Neural progenitor cell (in vitro differentiated cells): ENCODE results near the gene MACROD2. TPM values are rescaled to one million over a fixed set of nuclear protein-coding genes. Genes with fewer than 3 reads are reported as not detected.
A peak's percentile ranks its signal among the peaks of the same experiment; 100 is the strongest.

Experiments
- DNase-seq: peaks from one replicate; pipeline ENCODE4 v3.0.0-alpha.2; 2016; ENCODE audit warnings: low spot score
- H2AFZ ChIP-seq: fragments of 200-600 bp; sonication (generic); replicated peaks from 2 replicates; pipeline ENCODE4 v1.6.1; 2016; ENCODE audit warnings: antibody characterized with exemption
- H3F3A ChIP-seq: fragments of 200-600 bp; sonication (generic); 2 replicates; pipeline ENCODE4 v1.6.1; 2016; ENCODE audit warnings: antibody characterized with exemption, low read depth
- H3K27ac ChIP-seq: fragments of 200-600 bp; sonication (generic); 2 replicates; pipeline ENCODE4 v1.5.1; 2016; ENCODE audit warnings: mild to moderate bottlenecking
- H3K27me3 ChIP-seq: fragments of 200-600 bp; sonication (generic); 2 replicates; pipeline ENCODE4 v1.6.1; 2016; ENCODE audit warnings: mild to moderate bottlenecking, moderate library complexity
- H3K36me3 ChIP-seq: fragments of 200-600 bp; sonication (generic); 2 replicates; pipeline ENCODE4 v1.5.1; 2016
- H3K4me1 ChIP-seq: fragments of 200-600 bp; sonication (generic); 2 replicates; pipeline ENCODE4 v1.6.1; 2016; ENCODE audit warnings: mixed run types
- H3K4me2 ChIP-seq: fragments of 200-600 bp; sonication (generic); 2 replicates; pipeline ENCODE4 v1.6.1; 2016
- H3K4me3 ChIP-seq: fragments of 200-600 bp; sonication (generic); 2 replicates; pipeline ENCODE4 v1.5.1; 2016
- H3K79me2 ChIP-seq: fragments of 200-600 bp; sonication (generic); 2 replicates; pipeline ENCODE4 v1.6.1; 2016; ENCODE audit warnings: low read depth
- H3K9ac ChIP-seq: fragments of 200-600 bp; sonication (generic); 2 replicates; pipeline ENCODE4 v1.6.1; 2016
- H3K9me3 ChIP-seq: fragments of 200-600 bp; sonication (generic); 2 replicates; pipeline ENCODE4 v1.5.1; 2016; ENCODE audit warnings: low read depth
- H4K20me1 ChIP-seq: fragments of 200-600 bp; sonication (generic); 2 replicates; pipeline ENCODE4 v1.6.1; 2016; ENCODE audit warnings: low read depth
- H3K27ac Mint-ChIP-seq: 3 replicates; pipeline ENCODE4 v1.8.0; 2021; ENCODE audit warnings: mixed read lengths
- H3K27me3 Mint-ChIP-seq: 2 replicates; pipeline ENCODE4 v1.8.0; 2022; ENCODE audit warnings: low read depth, mild to moderate bottlenecking, inconsistent platforms, moderate library complexity, mixed read lengths; ENCODE audit not compliant: insufficient read depth
- H3K36me3 Mint-ChIP-seq: 3 replicates; pipeline ENCODE4 v1.8.0; 2021; ENCODE audit warnings: mixed read lengths
- H3K4me1 Mint-ChIP-seq: 3 replicates; pipeline ENCODE4 v1.8.0; 2021; ENCODE audit warnings: mixed read lengths
- H3K4me3 Mint-ChIP-seq: 3 replicates; pipeline ENCODE4 v1.8.0; 2021; ENCODE audit warnings: mild to moderate bottlenecking, moderate library complexity, mixed read lengths
- H3K9me3 Mint-ChIP-seq: 3 replicates; pipeline ENCODE4 v1.8.0; 2020; ENCODE audit warnings: mixed read lengths
- EZH2 ChIP-seq: fragments of 200-600 bp; sonication (generic); IDR thresholded peaks from 2 replicates; pipeline ENCODE4 v1.6.1; 2017; ENCODE audit warnings: antibody characterized with exemption, mild to moderate bottlenecking, moderate library complexity
- EZH2phosphoT487 ChIP-seq: fragments of 200-600 bp; sonication (generic); IDR thresholded peaks from 2 replicates; pipeline ENCODE4 v1.6.1; 2017; ENCODE audit warnings: antibody characterized with exemption
- total RNA-seq: library from RNA; depleted of rRNA; stranded (reverse); fragments of >200 nt; gene quantifications from 2 replicates; pipeline ENCODE4 v1.2.3, GENCODE V29; 2015; ENCODE audit warnings: low replicate concordance
- TF ChIP-seq, protein P1 (sequence below): fragments of 200-600 bp; sonication (generic); IDR thresholded peaks from 2 replicates; pipeline ENCODE4 v1.5.1; 2017; ENCODE audit warnings: antibody characterized with exemption, mild to moderate bottlenecking

The MACROD2 gene
- total RNA-seq, 1 donor from 2014 or later, result 11.9 TPM

DNA sequence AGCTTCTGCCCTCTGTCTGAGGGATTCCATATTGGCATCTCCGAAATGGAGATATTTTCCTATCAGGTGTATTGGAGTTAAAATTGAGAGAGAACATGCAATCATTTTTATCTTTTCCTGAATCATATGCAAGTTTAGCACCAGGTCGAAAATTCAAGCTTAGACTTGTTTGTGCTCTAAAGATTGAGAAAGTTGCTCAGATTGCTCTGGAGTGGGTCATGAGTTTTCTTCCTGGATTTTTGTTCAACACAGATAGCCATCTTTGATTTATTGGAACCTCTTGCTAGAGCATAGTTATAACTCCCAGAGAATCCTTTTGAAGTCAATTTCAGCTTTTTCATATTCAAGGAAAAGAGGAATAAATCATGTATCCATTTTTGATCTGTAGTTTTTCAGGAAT lies 715.6 kb downstream of the MACROD2 start:
- Histone ChIP-seq H3F3A (peaks cover 47% of the 10 kb centered on the region), H4K20me1 (no peaks in the 10 kb centered on the region), H2AFZ (no peak overlapping the region), H3K4me3 (no peak overlapping the region), H3K4me1 (peaks cover 88% of the 10 kb centered on the region), H3K36me3 (no peaks in the 10 kb centered on the region), H3K9me3 (no peaks in the 10 kb centered on the region), H3K27me3 (no peaks in the 10 kb centered on the region), H3K9ac (no peak overlapping the region), H3K79me2 (no peaks in the 10 kb centered on the region), H3K4me2 (peak overlapping the region; percentile 62), H3K27ac (peak overlapping the region; percentile 86)
- no peak for DNase-seq
- peaks cover 10% of the 10 kb centered on the region for H3K36me3 Mint-ChIP-seq
- no peak overlapping the region for H3K27ac Mint-ChIP-seq
- peaks cover 57% of the 10 kb centered on the region for H3K4me1 Mint-ChIP-seq
- H3K9me3 Mint-ChIP-seq, result peaks cover 9% of the 10 kb centered on the region
- no peak overlapping the region for H3K4me3 Mint-ChIP-seq
- H3K27me3 Mint-ChIP-seq, result no peaks in the 10 kb centered on the region
- TF ChIP-seq, protein P1, sequence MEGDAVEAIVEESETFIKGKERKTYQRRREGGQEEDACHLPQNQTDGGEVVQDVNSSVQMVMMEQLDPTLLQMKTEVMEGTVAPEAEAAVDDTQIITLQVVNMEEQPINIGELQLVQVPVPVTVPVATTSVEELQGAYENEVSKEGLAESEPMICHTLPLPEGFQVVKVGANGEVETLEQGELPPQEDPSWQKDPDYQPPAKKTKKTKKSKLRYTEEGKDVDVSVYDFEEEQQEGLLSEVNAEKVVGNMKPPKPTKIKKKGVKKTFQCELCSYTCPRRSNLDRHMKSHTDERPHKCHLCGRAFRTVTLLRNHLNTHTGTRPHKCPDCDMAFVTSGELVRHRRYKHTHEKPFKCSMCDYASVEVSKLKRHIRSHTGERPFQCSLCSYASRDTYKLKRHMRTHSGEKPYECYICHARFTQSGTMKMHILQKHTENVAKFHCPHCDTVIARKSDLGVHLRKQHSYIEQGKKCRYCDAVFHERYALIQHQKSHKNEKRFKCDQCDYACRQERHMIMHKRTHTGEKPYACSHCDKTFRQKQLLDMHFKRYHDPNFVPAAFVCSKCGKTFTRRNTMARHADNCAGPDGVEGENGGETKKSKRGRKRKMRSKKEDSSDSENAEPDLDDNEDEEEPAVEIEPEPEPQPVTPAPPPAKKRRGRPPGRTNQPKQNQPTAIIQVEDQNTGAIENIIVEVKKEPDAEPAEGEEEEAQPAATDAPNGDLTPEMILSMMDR, result no peak
- TF ChIP-seq EZH2phosphoT487, result no peak
- no peak for TF ChIP-seq EZH2

DNA sequence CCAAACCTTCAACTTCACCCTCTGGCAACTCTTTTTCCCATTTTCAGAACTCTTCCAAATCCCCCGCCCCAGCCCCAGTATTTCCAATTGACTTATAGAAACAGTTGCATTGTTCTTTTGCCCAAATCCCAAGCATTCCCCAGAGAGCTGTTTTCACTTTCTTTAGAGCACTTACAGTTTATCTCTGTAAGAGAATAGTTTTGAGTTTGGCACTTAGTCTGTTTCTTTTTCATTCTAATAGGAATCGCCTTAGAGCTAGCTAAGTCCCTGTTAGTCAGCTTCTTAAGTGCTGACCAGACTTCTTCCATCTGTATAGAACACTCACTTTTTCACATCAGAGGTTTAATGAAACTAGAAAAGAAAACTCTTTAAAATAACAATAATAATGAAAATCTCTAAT lies 716.3 kb downstream of the MACROD2 start:
- H3K4me1 ChIP-seq, result peaks cover 87% of the 10 kb centered on the region
- H3K4me3 ChIP-seq, result no peak overlapping the region
- H3K9ac ChIP-seq, result no peak overlapping the region
- H3K27me3 Mint-ChIP-seq, result no peaks in the 10 kb centered on the region
- peaks cover 9% of the 10 kb centered on the region for H3K9me3 Mint-ChIP-seq
- H2AFZ ChIP-seq, result no peak overlapping the region
- peaks cover 54% of the 10 kb centered on the region for H3F3A ChIP-seq
- peaks cover 62% of the 10 kb centered on the region for H3K4me1 Mint-ChIP-seq
- H4K20me1 ChIP-seq, result no peaks in the 10 kb centered on the region
- peak; percentile 65 for DNase-seq
- H3K4me3 Mint-ChIP-seq, result no peak overlapping the region
- no peaks in the 10 kb centered on the region for H3K36me3 ChIP-seq
- H3K79me2 ChIP-seq, result no peaks in the 10 kb centered on the region
- H3K27ac ChIP-seq, result peak overlapping the region; percentile 86
- no peaks in the 10 kb centered on the region for H3K27me3 ChIP-seq
- no peaks in the 10 kb centered on the region for H3K9me3 ChIP-seq
- H3K4me2 ChIP-seq, result peak overlapping the region; percentile 62
- H3K27ac Mint-ChIP-seq, result peak overlapping the region; percentile 9
- no peak for TF ChIP-seq EZH2phosphoT487
- H3K36me3 Mint-ChIP-seq, result peaks cover 10% of the 10 kb centered on the region

DNA sequence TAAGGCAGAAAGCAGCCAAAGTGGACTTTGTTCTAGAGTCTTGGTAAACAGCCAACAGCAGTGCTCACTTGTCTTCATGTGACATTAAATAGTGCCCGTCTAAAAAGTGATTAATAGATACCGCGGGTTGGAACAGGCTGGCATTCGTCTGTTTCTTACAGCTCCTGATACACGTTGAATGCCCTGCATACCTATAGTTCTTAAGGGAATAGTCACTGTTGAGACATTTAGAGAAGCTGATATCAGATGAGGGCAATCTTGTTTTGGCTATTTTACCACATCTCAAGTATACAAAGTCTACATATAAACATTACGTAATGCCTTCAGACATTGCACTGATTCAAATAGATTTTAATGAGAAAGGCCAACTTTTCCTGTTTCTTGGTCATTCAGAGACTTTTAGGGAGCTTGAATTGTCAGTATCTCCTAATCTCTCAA lies 717.0 kb downstream of the MACROD2 start:
- peak; percentile 41 for DNase-seq
- no peaks in the 10 kb centered on the region for H3K9me3 ChIP-seq
- Mint-ChIP-seq H3K9me3 (peaks cover 9% of the 10 kb centered on the region), H3K4me1 (peaks cover 62% of the 10 kb centered on the region), H3K27ac (peak overlapping the region; percentile 1), H3K27me3 (no peaks in the 10 kb centered on the region), H3K36me3 (peaks cover 10% of the 10 kb centered on the region), H3K4me3 (no peak overlapping the region)
- H3K27me3 ChIP-seq, result no peaks in the 10 kb centered on the region
- TF ChIP-seq, protein P1, result no peak
- TF ChIP-seq EZH2phosphoT487 (no peak), EZH2 (no peak)
- no peak overlapping the region for H2AFZ ChIP-seq
- H3K79me2 ChIP-seq, result no peaks in the 10 kb centered on the region
- H3K4me1 ChIP-seq, result peaks cover 87% of the 10 kb centered on the region
- peak overlapping the region; percentile 62 for H3K4me2 ChIP-seq
- peak overlapping the region; percentile 86 for H3K27ac ChIP-seq
- H4K20me1 ChIP-seq, result no peaks in the 10 kb centered on the region
- no peaks in the 10 kb centered on the region for H3K36me3 ChIP-seq
- peaks cover 61% of the 10 kb centered on the region for H3F3A ChIP-seq
- H3K9ac ChIP-seq, result no peak overlapping the region
- no peak overlapping the region for H3K4me3 ChIP-seq

DNA sequence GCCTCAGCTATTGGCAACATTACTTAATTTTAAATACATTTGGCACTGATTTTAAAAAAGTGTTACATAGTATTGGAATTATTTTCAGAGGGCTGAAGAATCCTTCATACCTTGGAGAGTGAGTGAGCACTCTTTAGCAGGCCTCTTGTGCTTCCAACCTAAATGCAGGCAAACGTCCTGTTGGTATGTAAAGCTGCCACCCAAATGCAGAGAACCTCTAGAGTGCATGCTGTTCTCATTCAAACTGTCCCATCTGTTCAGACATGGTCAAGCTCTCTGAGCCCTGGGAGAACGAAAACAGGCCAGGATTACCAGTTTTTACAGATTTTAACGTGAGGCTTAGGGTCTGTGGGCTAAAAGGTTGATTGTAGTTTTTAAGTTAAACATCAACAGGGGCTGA lies 720.1 kb downstream of the MACROD2 start:
- peak overlapping the region; percentile 65 for H3K27ac Mint-ChIP-seq
- Histone ChIP-seq H3K27ac (peak overlapping the region; percentile 91), H3K9ac (no peak overlapping the region), H3F3A (peaks cover 62% of the 10 kb centered on the region), H3K79me2 (no peaks in the 10 kb centered on the region), H3K36me3 (no peaks in the 10 kb centered on the region), H2AFZ (no peak overlapping the region), H3K4me3 (no peak overlapping the region), H3K4me2 (peak overlapping the region; percentile 71), H3K4me1 (peaks cover 72% of the 10 kb centered on the region), H3K27me3 (no peaks in the 10 kb centered on the region), H4K20me1 (no peaks in the 10 kb centered on the region), H3K9me3 (no peaks in the 10 kb centered on the region)
- peaks cover 18% of the 10 kb centered on the region for H3K9me3 Mint-ChIP-seq
- H3K27me3 Mint-ChIP-seq, result no peaks in the 10 kb centered on the region
- TF ChIP-seq, protein P1, result no peak
- TF ChIP-seq EZH2 (no peak), EZH2phosphoT487 (no peak)
- peaks cover 59% of the 10 kb centered on the region for H3K4me1 Mint-ChIP-seq
- H3K4me3 Mint-ChIP-seq, result no peak overlapping the region
- DNase-seq, result peak; percentile 49
- H3K36me3 Mint-ChIP-seq, result peaks cover 12% of the 10 kb centered on the region
